Stimulated activated CD4-positive, alpha-beta T cell treated with anti-CD3 and anti-CD28 coated beads, Interleukin-4, amount 100 ng/mL, for 24 hours (primary cell): Measurements from ENCODE around the gene UTP4.

ENCODE experiments used
- DNase-seq: peaks from one replicate; pipeline ENCODE4 v3.0.0-alpha.2; 2020

The UTP4 gene

DNA sequence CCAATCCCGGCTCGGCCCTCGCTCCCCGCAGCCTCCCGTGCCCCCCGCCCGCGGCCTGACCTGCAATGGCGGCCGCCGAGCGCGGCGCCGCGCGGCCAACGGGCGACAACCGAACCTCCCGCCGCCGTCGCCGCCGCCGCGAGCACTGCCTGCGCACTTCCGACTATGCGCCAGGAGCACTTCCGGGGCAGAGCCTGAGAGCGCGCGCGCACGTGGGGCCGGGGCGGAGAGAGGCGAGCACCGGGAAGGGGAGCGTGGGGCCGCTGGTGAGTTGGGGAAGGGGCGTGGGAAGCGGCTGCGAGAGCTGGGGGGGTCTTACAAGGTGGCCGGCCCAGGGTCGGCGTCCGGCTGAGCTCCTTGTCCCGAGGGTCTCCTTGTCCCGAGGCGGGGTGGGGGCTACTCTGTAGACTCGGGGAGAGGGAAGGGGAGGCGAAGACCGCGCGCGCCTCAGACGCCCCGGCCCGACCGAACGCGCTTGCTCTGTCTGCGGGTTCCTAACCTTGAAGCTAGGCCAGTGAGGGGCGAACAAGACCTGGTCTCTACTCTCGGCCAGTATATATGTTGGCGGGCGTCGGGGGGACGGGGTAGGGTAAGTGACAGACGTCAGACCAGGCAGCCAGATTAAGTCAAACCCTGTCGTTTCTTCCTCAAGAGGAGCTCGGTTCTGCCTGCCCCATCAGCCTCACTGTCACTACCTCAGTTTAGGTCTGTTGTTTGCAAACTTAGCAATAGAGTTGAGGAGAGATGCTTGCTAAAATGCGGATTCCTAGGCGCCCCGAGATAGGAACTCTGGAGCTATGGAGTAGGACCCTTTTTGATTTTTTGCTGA, at the start of gene UTP4, which contains the start of gene CHTF8:
UTP4 (plus strand) TSS at position 226 of the 829 bp plus-strand sequence. CDS start 811 bp downstream, outside the sequence.
CHTF8 (minus strand) TSS at position 165 of the 829 bp plus-strand sequence. CDS start 11,130 bp downstream, outside the sequence.
- peak; percentile 88 for DNase-seq

GRCh38 chr16:69083306-69083941, 49.0 kb upstream of the UTP4 start:
- DNase-seq = no peak

- no peak for DNase-seq
Measured at GRCh38 chr16:69084289-69084688, 48.2 kb upstream of the UTP4 start.

GRCh38 chr16:69085032-69085695, 47.3 kb upstream of the UTP4 start:
- DNase-seq = no peak

DNA sequence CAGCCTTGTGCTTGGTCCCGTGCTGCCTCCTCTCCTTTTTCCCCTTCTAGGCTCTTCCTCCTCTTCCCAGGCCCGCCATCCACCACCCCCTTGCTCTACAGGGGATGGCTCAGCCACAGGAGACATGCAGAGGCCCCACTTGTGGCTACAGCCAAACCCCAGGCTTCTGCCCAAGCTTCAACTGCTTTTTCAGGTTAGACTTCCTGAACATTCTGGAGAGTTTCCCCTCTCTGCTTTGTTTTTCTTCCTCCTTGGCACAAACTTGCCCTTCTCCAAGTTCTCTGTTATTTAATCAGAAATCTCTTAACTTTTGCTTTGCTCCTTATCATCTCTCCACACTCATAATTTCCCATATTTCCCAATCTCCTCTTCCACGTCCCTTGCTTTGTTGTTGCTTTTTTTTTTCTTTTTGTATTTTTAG, 45.3 kb upstream of the UTP4 start:
- DNase-seq = no peak

GRCh38 chr16:69088684-69089083, 43.8 kb upstream of the UTP4 start:
- no peak for DNase-seq

GRCh38 chr16:69089091-69089910, 43.1 kb upstream of the UTP4 start:
- peak; percentile 25 for DNase-seq

DNA sequence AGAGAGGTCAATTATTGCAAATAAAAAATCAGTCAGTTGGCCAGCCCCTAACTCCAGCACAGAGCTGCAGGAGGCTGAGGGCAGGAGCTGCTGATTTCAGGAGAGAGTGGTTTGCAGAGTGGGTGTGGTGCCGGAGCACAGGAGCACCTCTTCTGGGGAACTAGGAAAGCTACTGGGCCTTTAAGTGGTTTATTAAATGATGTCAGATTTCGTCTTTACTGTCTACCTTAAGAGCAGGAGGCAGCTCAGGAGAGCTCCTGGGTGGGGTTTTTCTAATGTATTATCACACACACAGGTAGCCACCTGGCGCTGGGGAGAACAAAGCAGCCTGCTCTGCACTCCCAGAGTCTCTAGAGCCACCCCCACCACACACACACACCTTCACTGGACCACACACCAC, 38.5 kb upstream of the UTP4 start:
- DNase-seq = no peak

GRCh38 chr16:69094501-69094900, 37.9 kb upstream of the UTP4 start:
- no peak for DNase-seq

DNA sequence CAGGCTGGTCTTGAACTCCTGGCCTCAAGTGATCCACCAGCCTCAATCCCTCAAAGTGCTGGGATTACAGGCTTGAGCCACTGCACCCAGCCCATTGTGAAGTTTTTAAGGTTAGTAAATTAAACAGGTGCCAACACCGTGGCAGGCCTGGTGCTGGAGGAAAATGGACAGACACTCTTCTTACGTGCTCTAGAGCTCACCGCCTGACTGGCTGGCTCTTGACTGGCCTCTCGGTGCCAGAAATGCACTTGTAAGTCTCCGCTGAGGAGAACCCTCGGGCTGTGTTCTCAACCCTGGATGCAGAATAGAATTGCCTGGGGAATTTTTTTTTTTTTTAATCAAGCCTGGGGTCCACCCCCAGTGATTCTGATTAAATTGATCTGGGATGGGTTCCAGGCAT, 37.3 kb upstream of the UTP4 start:
- no peak for DNase-seq

DNA sequence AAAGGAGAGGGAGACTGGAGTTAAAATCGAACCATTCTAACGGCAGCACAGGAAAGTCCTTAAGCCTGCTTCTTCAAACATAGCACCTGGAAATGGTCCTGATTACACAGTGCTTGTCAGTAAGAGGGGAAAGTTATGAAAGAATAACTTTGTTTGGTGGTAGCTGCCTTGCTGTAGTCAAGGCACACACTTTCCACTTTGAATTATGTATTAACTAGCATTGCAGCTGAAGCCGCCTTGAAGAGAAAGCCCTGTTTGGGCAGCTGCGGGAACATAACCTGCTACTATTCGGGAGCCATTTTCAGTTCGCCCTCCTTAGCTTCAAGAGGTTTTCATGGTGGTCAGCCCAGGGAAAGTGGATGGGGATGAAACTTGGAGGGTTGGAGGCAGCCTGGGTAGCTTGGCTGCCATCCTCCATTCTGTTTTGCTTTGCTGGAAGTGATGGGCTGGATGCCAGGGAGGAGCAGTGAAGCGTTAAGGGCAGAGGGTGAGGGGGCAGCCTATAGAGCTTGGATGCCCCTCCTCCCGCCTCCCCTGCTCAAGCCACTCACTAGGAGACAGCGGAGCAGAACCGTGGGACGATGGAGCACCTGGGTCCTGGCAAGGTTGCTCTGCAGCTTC, 32.3 kb upstream of the UTP4 start:
- no peak for DNase-seq

DNA sequence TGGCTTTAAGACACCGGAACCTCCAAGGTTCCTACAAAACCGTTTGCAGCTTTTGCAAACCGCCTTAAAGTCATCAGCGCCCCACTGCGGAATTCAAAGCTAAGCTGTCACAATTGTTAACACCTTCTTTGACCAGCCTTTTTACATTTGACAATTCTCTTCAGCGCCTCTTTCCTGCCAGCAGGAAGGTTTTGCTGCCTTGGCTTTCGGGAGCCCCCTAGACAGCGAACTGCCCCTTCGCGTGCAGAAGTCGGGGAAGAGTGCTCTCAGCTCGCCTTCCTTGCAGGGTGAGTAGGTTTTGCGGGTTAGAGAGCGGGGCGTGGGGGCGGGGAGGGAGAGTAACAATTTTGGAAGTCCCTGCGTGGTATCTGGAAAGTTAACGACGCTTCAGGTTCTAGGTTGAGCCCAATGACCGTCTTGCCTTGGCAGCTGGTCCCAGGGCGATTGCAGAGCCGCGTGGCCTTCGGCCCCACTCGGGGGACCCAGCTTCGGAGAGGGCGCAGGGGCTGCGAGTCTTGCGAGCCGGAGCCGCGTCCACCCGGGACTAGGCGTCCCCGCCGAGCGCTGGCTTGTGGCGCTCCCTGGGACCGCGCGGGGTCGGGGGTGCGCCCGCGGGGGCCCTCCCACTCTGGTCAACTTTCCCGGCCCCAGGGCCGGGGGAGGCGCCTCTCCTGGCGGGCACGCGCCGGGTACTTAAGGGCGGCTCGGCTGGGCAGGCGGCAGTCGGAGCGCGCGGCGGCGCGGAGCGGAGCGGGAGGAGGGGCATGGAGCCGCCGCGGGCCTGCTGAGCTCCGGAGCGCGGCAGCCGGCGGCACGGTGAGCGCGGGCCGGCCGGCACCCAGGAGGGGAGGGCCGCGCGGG, 26.7 kb upstream of the UTP4 start, which contains the start of gene HAS3:
HAS3 (plus strand) TSS at position 153 of the 861 bp plus-strand sequence. CDS start 3,743 bp downstream, outside the sequence.
- DNase-seq = peak; percentile 22

- DNase-seq = no peak
Measured at GRCh38 chr16:69106491-69107315, 25.7 kb upstream of the UTP4 start.

DNA sequence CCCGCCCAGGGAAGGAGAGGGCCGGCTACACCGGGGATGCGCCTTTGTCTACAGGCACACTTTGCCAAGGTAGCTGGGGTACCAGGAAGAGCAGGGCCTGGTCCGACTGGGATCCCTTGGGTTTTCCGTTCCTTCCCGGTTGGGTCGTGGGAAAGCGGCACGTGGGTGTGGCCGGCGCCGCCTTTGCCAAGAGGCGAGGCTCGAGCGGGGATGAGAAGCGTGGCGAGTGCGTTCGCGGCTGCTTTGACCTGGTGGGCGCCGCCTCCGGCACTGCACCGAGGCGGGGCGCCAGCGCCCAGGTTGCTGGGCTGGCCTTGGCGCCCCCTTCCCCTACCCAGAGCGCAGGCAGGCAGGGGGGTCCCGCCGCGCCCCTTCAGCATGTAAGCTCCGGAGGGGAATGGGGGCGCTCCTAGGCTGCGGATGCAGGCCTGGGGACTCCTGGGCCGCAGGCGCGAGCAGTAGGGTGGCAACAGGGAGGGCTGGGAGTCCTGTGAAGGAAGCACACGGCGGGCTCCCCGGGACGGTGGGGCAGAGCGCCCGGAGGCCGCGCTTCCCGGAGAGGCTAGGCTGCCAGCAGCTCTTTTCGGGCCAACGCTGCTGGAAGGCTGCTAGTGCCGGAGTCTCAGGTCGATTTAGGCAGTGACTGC, 25.0 kb upstream of the UTP4 start:
- no peak for DNase-seq

DNA sequence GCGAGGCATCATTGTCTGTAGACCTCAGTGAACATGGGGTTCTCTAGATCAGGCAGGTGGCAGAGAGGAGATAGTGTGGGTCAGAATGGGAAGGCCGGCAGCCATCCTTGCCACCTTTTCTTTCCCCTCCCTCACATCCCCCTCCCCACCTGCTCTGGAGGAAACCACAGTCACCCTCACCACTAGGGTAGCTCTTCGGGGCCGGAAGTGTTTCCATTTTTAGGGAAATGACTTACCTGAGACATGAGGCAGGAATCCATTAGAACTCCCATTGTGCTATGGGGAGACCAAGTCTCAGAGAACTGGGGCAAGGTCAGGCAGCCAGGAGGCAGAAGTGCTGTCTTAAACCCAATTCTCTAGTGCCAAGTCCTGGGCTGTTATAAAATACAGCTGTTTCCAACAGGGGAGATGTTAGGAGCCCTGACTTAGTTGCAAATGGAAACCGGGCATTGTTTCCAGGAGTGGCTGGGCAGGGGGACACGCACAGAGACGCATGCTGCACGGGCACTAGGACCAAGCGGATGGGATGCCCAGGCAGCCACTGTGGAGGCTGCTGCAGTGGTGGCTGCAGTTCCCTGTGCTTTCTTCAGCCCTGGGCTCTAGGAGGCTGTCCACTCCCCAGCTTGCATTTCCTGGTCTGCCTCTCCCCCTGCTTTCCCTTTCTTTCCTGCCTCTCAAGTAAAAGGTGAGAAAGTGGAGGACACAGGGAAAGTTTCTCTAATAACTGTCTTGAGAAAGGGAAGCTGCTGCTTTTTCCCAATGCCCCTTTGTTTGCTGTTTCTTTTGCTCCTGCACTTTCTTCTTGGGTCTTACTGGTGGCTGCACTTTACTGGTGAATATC, 24.2 kb upstream of the UTP4 start:
- DNase-seq = no peak

DNA sequence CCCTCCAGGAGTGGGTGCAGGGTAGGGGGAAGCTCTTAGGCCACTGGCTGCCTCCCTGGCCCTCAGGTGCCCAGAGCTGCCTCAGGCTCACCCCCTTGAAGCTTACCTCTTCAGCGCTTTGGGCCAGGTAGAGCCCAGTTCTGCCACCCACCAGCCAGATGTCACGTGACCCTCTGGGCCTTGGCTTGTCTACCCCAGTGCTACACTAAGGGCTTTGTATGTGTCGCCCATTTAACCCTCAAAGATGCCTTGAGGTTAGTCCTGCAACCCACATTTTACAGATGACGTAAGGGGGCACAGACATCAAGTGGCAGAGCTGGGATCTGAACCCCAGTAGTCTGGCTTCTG, 23.6 kb upstream of the UTP4 start:
- no peak for DNase-seq

DNA sequence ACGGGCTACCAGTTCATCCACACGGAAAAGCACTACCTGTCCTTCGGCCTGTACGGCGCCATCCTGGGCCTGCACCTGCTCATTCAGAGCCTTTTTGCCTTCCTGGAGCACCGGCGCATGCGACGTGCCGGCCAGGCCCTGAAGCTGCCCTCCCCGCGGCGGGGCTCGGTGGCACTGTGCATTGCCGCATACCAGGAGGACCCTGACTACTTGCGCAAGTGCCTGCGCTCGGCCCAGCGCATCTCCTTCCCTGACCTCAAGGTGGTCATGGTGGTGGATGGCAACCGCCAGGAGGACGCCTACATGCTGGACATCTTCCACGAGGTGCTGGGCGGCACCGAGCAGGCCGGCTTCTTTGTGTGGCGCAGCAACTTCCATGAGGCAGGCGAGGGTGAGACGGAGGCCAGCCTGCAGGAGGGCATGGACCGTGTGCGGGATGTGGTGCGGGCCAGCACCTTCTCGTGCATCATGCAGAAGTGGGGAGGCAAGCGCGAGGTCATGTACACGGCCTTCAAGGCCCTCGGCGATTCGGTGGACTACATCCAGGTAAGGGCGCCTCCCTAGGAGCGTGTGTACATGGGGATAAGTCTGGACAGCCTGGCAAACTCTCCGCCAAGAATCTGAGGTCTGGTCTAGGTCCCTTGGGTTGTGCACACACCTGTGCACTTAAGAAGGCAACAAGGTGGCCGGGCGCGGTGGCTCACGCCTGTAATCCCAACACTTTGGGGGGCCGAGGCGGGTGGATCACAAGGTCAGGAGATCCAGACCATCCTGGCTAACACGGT, 22.8 kb upstream of the UTP4 start:
- DNase-seq = no peak

- DNase-seq = no peak
Measured at GRCh38 chr16:69110406-69110805, 22.0 kb upstream of the UTP4 start.
